Activated naive CD8-positive, alpha-beta T cell treated with anti-CD3 and anti-CD28 coated beads, Interleukin-2, amount 50 U/mL, for 16 hours (primary cell): ENCODE results near the gene CYSTM1.
"Not testable (repeated sequence)": the region's sequence is repeated elsewhere in the genome, so short reads cannot be mapped to it uniquely, and the experiment has no call there.

Experiments used
- DNase-seq: peaks from one replicate; pipeline ENCODE4 v3.0.0-alpha.2; 2020; ENCODE audit warnings: low read depth, low spot score

CYSTM1 gene

GRCh38 chr5:140178086-140178410 is 3.1 kb downstream of the CYSTM1 start:
- no peak for DNase-seq

GRCh38 chr5:140178482-140179116 is 3.6 kb downstream of the CYSTM1 start:
- no peak for DNase-seq

GRCh38 chr5:140181002-140181483 is 6.1 kb downstream of the CYSTM1 start:
- no peak for DNase-seq

DNA sequence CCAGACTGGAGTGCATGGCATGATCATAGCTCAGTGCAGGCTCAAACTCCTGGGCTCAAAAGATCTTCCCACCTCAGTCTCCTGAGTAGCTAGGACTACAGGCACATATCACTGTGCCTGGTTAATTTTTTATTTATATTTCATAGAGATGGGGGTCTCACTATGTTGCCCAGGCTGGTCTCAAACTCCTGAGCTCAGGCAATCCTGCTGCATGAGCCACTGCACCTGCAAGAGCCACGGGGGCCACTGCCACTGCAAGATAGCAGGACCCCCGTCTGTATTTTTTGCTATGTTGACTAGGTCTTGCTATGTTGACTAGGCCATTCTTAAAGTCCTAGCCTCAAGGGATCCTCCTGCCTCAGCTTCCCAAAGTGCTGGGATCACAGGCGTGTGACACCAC is 6.5 kb downstream of the CYSTM1 start:
- DNase-seq: no peak

DNA sequence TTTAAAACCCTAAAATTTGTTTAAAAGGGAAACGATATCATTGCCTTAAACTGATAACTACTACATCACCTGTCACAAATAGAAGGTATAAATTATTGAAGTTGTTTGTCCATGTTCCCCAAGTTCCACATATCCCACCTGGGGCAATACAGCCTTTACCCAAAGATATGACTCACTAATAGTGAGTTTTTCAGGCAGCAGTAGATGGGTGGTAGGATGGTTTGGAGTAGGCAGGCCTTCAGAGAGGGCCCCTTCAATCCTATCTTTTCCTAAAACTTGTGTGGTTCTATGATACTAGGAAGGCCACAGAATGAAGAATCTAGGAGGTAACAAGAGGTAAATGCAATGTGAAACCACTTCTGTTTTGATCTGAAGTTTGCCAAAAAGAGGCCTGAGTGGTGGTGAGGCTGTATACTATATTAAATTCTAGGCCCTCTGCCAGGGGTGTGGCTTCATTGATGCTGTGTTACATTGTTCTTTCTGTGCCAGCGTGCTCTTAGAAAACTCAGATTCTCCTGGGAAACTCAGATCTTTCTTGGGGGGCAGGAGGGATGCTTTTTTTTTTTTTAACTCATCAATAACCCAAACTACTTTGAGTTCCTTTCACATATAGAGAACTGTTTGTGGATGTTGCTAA is 7.2 kb downstream of the CYSTM1 start:
- DNase-seq: no peak

DNA sequence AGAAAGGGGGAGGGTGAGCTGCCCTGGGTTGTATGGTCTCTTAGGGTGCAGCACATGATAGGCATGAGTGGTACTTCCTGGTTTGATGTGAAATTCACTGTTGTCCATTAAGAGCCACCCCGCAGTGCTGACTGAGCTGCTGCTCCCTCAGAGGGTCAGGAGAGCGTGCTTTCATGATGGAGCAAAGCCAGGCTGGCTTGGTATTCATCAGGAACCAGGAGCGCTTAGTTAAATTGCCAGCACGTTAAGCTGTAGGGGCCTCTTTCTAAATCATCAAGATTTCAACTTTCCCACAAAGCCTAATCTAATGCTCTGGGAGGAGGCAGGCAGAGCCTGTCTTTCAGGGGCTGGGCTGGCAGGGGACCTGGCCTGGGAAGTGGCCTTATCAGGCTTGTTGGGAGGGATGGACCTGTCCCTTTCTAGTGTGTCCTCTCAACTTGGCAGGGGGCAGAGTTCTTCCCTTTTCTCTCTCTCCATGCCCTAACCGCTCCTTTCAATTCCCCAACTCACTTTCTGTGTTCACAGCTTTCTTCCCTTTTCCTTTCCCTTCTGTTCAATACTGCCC is 7.9 kb downstream of the CYSTM1 start:
- no peak for DNase-seq

DNA sequence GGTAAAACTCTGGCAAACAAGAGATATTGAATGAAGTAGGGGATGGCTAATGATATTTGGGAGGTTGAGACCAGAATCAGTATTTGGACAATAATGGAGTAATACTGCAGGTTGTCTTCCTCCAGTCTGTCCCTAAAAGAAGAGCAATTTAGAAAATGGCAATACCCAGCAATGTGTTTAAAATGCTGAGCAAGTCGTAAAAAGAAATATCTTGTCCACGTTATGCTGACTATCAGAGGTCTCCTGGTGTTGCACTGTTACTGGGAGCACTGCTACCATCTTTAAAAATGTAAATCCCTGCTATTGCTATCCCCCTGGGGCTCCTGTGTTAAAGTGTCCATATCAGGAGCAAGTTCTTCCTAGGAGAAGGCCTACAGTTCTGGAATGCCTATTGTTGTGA is 10.4 kb downstream of the CYSTM1 start:
- DNase-seq: no peak

GRCh38 chr5:140186267-140186671 is 11.3 kb downstream of the CYSTM1 start:
- no peak for DNase-seq

- DNase-seq: no peak
These were observed 14.3 kb downstream of the CYSTM1 start for GRCh38 chr5:140189253-140189652.

GRCh38 chr5:140189977-140190871 is 15.2 kb downstream of the CYSTM1 start:
- DNase-seq: no peak

GRCh38 chr5:140190872-140191218 is 15.9 kb downstream of the CYSTM1 start:
- DNase-seq: no peak

- DNase-seq: no peak
These were observed 17.9 kb downstream of the CYSTM1 start for GRCh38 chr5:140192715-140193430.

GRCh38 chr5:140194662-140195061 is 19.7 kb downstream of the CYSTM1 start:
- no peak for DNase-seq

- DNase-seq: no peak
These were observed 21.3 kb downstream of the CYSTM1 start for GRCh38 chr5:140196115-140196814.

GRCh38 chr5:140197023-140197422 is 22.0 kb downstream of the CYSTM1 start:
- DNase-seq: no peak

GRCh38 chr5:140198915-140199314 is 23.9 kb downstream of the CYSTM1 start:
- not testable (repeated sequence) for DNase-seq

GRCh38 chr5:140202078-140202477 is 27.1 kb downstream of the CYSTM1 start:
- DNase-seq: no peak

DNA sequence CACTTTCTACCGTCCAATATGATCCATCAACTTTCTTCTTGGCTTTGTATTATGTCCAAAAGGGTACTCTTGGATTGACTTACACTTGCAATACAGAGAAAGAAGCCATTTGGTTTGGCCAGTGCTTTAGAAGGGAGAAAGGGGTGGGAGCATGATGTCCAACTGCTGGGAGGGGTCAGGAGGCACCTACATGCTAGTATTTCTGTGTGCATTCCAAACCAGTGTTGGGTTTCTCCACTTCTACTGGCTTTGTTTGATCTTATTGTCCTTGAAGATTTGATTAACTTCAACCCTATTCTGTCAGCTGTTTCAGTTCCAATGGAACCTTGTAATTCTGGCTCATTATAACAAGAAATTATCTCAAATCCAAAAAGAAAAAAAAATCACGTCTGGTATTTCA is 27.6 kb downstream of the CYSTM1 start:
- no peak for DNase-seq

GRCh38 chr5:140205216-140205615 is 30.2 kb downstream of the CYSTM1 start:
- no peak for DNase-seq

- DNase-seq: no peak
These were observed 31.0 kb downstream of the CYSTM1 start for GRCh38 chr5:140205952-140206351.
